Kidney epithelial cell (primary cell): Measurements from ENCODE around the gene ITPR1. TPM values are rescaled to one million over a fixed set of nuclear protein-coding genes. Genes with fewer than 3 reads are reported as not detected.

Experiments used
- DNase-seq: peaks from one replicate; pipeline ENCODE4 v3.0.0-alpha.2; 2010; ENCODE audit warnings: low read depth
- H3K27me3 ChIP-seq: 2 replicates; pipeline ENCODE4 v1.6.0; 2011; ENCODE audit warnings: low read length; ENCODE audit not compliant: control insufficient read depth, insufficient read depth
- H3K36me3 ChIP-seq: 2 replicates; pipeline ENCODE4 v1.5.1; 2011; ENCODE audit warnings: low read length; ENCODE audit not compliant: control insufficient read depth, insufficient read depth
- H3K4me3 ChIP-seq: 2 replicates; pipeline ENCODE4 v1.5.1; 2011; ENCODE audit warnings: low read depth, mild to moderate bottlenecking, control low read depth, low read length
- CTCF ChIP-seq: IDR thresholded peaks from 2 replicates; pipeline ENCODE4 v1.5.1; 2011; ENCODE audit warnings: mild to moderate bottlenecking, moderate library complexity, low read length, control low read depth, inconsistent platforms; ENCODE audit not compliant: insufficient read depth, poor library complexity, severe bottlenecking
- total RNA-seq: library from RNA; depleted of rRNA; stranded (reverse); fragments of >200 nt; gene quantifications from 2 replicates; pipeline ENCODE4 v1.2.3, GENCODE V29; 2015

Gene ITPR1
- total RNA-seq, 1 donor from 2014 or later, result 8.9 TPM

- Histone ChIP-seq H3K4me3 (no peak overlapping the region), H3K36me3 (no peaks in the 10 kb centered on the region), H3K27me3 (no peaks in the 10 kb centered on the region)
- DNase-seq, result no peak
- no peak for TF ChIP-seq CTCF
Measured at GRCh38 chr3:4739289-4740236, 246.4 kb downstream of the ITPR1 start.

GRCh38 chr3:4740397-4741105, 247.4 kb downstream of the ITPR1 start:
- no peak overlapping the region for H3K4me3 ChIP-seq
- H3K36me3 ChIP-seq, result no peaks in the 10 kb centered on the region
- DNase-seq, result no peak
- H3K27me3 ChIP-seq, result no peaks in the 10 kb centered on the region
- TF ChIP-seq CTCF, result no peak

DNA sequence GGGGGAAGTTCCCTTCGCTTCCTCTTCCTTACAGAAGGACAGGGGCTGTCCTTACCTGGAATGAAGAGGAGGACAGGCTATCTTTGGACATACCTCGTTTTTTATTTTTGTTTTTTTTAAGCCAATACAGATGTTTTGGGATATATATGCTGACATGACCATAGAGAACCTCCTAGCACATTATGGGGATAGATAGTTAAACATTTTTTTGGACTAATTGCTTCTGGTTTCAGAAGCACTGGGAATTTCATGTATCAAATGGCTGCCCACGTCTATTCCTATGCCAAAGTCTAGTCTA, 247.9 kb downstream of the ITPR1 start:
- no peak overlapping the region for H3K4me3 ChIP-seq
- TF ChIP-seq CTCF, result no peak
- no peak for DNase-seq
- H3K27me3 ChIP-seq, result no peaks in the 10 kb centered on the region
- no peaks in the 10 kb centered on the region for H3K36me3 ChIP-seq

- H3K4me3 ChIP-seq, result no peak overlapping the region
- no peaks in the 10 kb centered on the region for H3K27me3 ChIP-seq
- TF ChIP-seq CTCF, result no peak
- no peaks in the 10 kb centered on the region for H3K36me3 ChIP-seq
- DNase-seq, result peak; percentile 95
Measured at GRCh38 chr3:4741404-4742307, 248.5 kb downstream of the ITPR1 start.

DNA sequence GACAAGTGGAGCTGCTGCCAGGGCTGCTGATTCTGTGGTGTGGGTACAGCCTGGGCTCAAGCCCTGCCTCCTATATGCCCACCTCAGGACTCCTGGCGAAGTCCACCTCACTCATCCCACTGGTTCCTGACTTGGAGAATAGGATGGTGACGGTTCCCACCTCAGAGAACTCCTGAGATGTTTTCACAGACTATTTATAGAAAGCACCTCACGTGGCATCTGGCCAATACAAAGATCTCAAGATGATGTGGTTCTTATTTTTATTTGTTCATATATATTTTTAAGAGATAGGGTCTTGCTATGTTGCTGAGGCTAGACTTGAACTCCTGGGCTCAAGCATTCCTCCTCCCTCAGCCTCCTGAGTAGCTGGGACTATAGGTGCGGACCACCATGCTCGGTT, 249.2 kb downstream of the ITPR1 start:
- Histone ChIP-seq H3K36me3 (no peaks in the 10 kb centered on the region), H3K27me3 (no peaks in the 10 kb centered on the region), H3K4me3 (no peak overlapping the region)
- no peak for TF ChIP-seq CTCF
- no peak for DNase-seq
